ENCODE measurements around the gene MATN4. TPM values are rescaled to one million over a fixed set of nuclear protein-coding genes. Genes with fewer than 3 reads are reported as not detected.

The MATN4 gene
- total and polyA plus RNA-seq, 2 of the 13 experiments (the other 11 are each of a cell fraction or from before 2014, with no cell fraction given) = not detected

- TF ChIP-seq ZNF407 (CRISPR knock-in tag; IDR thresholded peaks at IDR 0.05; ENCODE audit: not compliant biosample characterization) (peak; percentile 48), ZSCAN12 (CRISPR knock-in tag; IDR thresholded peaks at IDR 0.05) (no peak), MEF2D (CRISPR knock-in tag; IDR thresholded peaks at IDR 0.05) (0 out of 2 replicates have a peak, but pooled peaks have one; percentile 29), RFXANK (CRISPR knock-in tag; IDR thresholded peaks at IDR 0.05) (no peak; the same call in 1 of the 2 replicates), RBFOX2 (IDR thresholded peaks at IDR 0.05; ENCODE audit: low read depth, low read length) (peak; percentile 28; the same call in 1 of the 2 replicates), ATF6 (CRISPR knock-in tag; conservative IDR thresholded peaks at IDR 0.05) (no peak), STAT5B (CRISPR knock-in tag; IDR thresholded peaks at IDR 0.05) (no peak), PLRG1 (conservative IDR thresholded peaks at IDR 0.05) (no peak), NPAS2 (CRISPR knock-in tag; IDR thresholded peaks at IDR 0.05; ENCODE audit: borderline replicate concordance) (no peak), NCOA2 (CRISPR knock-in tag; IDR thresholded peaks at IDR 0.05) (peak; percentile 70), EZH2 (conservative IDR thresholded peaks at IDR 0.05; ENCODE audit: low read depth, low read length) (no peak), CBX2 (IDR thresholded peaks at IDR 0.05; ENCODE audit: low read depth, low read length) (no peak), CBX2 (CRISPR knock-in tag; IDR thresholded peaks at IDR 0.05; ENCODE audit: low read depth) (peak; percentile 74; the same call in 1 of the 2 replicates), FOXK1 (CRISPR knock-in tag; IDR thresholded peaks at IDR 0.05; ENCODE audit: borderline replicate concordance, low read depth) (peak; percentile 59; the same call in 1 of the 2 replicates), KLF9 (CRISPR knock-in tag; IDR thresholded peaks at IDR 0.05; ENCODE audit: low read depth) (no peak), ZFP37 (CRISPR knock-in tag; IDR thresholded peaks at IDR 0.05; ENCODE audit: borderline replicate concordance) (peak; percentile 73; the same call in 1 of the 2 replicates), ZNF441 (CRISPR knock-in tag; IDR thresholded peaks at IDR 0.05; ENCODE audit: borderline replicate concordance) (0 out of 2 replicates have a peak, but pooled peaks have one; percentile 46), ZNF557 (CRISPR knock-in tag; IDR thresholded peaks at IDR 0.05) (no peak), SAP130 (CRISPR knock-in tag; IDR thresholded peaks at IDR 0.05; ENCODE audit: low read depth) (peak; percentile 80), DNMT3B (CRISPR knock-in tag; conservative IDR thresholded peaks at IDR 0.05) (no peak)
These were observed 30.3 kb upstream of the MATN4 start (continued) for GRCh38 chr20:45338121-45339030.
